PC-9 (cell line): ENCODE data around the gene WDFY1.

Source experiments
- EZH2 ChIP-seq: fragments of 200-600 bp; sonication (generic); IDR thresholded peaks from 2 replicates; pipeline ENCODE4 v1.8.0; 2017; ENCODE audit warnings: antibody characterized with exemption, low read depth
- TF ChIP-seq, protein P1 (sequence below): fragments of 200-600 bp; sonication (generic); conservative IDR thresholded peaks from 2 replicates; pipeline ENCODE4 v1.6.1; 2017; ENCODE audit warnings: mixed run types, antibody characterized with exemption, mild to moderate bottlenecking, moderate library complexity

DNA sequence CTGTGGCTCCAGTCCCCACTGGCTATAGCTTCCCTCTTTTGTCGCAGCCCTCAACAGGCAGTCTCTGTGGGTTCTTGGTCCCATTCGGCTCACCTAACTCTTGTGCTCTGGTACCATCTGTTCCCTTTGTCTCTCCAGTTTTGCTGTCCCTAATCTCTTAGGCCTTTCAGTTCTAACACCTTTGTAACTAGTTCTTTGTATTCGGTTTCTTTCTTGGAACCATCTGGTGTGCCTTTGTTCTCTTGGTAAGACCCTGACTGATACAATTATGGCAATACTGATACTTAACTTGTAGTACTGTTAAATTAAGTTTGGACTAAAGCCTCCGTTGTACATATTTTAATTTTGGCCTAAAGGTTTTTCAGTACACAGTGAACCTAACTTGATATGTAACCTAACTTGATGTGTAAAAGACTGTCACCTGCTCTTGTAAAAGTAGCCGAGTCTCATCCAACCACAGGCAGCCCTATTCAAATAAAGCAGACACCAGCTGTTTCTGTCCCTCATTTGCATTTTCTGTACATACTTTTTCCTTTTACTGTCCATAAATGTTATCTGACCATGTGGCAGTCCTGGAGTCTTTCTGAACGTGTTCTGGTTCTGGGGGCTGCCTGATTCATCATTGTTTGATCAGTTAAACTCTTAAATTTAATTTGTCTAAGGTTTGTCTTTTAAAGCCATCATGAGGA is 7.3 kb upstream of the WDFY1 start:
- no peak for TF ChIP-seq EZH2
- TF ChIP-seq, protein P1, sequence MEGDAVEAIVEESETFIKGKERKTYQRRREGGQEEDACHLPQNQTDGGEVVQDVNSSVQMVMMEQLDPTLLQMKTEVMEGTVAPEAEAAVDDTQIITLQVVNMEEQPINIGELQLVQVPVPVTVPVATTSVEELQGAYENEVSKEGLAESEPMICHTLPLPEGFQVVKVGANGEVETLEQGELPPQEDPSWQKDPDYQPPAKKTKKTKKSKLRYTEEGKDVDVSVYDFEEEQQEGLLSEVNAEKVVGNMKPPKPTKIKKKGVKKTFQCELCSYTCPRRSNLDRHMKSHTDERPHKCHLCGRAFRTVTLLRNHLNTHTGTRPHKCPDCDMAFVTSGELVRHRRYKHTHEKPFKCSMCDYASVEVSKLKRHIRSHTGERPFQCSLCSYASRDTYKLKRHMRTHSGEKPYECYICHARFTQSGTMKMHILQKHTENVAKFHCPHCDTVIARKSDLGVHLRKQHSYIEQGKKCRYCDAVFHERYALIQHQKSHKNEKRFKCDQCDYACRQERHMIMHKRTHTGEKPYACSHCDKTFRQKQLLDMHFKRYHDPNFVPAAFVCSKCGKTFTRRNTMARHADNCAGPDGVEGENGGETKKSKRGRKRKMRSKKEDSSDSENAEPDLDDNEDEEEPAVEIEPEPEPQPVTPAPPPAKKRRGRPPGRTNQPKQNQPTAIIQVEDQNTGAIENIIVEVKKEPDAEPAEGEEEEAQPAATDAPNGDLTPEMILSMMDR, result no peak
